ENCODE measurements around the gene ANTXRL. TPM values are rescaled to one million over a fixed set of nuclear protein-coding genes. Genes with fewer than 3 reads are reported as not detected.

The ANTXRL gene
- total and polyA plus RNA-seq, 2 of the 8 experiments (the other 6 are each of a cell fraction or from before 2014, with no cell fraction given) = not detected

- Histone ChIP-seq H3K4me1 (replicated peaks in 1 of 4; ENCODE audit: control insufficient read depth in 3 of 4, insufficient read depth in 4 of 4, low read length in 3 of 4) (no peaks in the 10 kb centered on the region; a peak in 1 of 7 replicates), H3K18ac (ENCODE audit: extremely low read depth, low read length) (no peak overlapping the region), H3K79me1 (ENCODE audit: low read depth, low read length) (no peaks in the 10 kb centered on the region), H3K27ac (ENCODE audit: low read depth, low read length) (no peak overlapping the region), H3K4me3 (ENCODE audit: extremely low read depth in 1 of 4, insufficient read depth in 2 of 4, low read depth in 3 of 4, low read length in 4 of 4) (no peak overlapping the region), H2BK20ac (ENCODE audit: low read length) (no peak overlapping the region), H3K9me3 (ENCODE audit: insufficient read depth in 2 of 2, low read depth in 1 of 2, low read length in 1 of 2) (no peaks in the 10 kb centered on the region), H3K23ac (ENCODE audit: insufficient read length) (no peak overlapping the region), H4K8ac (ENCODE audit: extremely low read depth, insufficient read depth, low read length) (no peak overlapping the region), H3K4ac (replicated peaks; ENCODE audit: insufficient read length, low read depth, low read length) (no peak overlapping the region), H4K91ac (replicated peaks; ENCODE audit: insufficient read length, low read length) (no peak overlapping the region), H3K14ac (ENCODE audit: insufficient read length) (no peak overlapping the region), H4K20me1 (replicated peaks in 1 of 2; ENCODE audit: control insufficient read depth in 1 of 2, insufficient read depth in 2 of 2, low read length in 2 of 2) (no peaks in the 10 kb centered on the region), H2BK120ac (replicated peaks; ENCODE audit: low read depth, low read length) (no peak overlapping the region), H4K5ac (ENCODE audit: insufficient read length, low read depth, low read length) (no peak overlapping the region), H3K56ac (replicated peaks; ENCODE audit: insufficient read length, low read depth, low read length) (no peak overlapping the region), H2BK15ac (ENCODE audit: low read length) (no peak overlapping the region), H2BK5ac (ENCODE audit: low read depth, low read length) (no peak overlapping the region), H3K79me2 (ENCODE audit: control insufficient read depth in 1 of 2, insufficient read depth in 2 of 2, low read length in 2 of 2) (no peaks in the 10 kb centered on the region), H3K36me3 (ENCODE audit: control insufficient read depth in 2 of 4, insufficient read depth in 4 of 4, low read length in 3 of 4) (no peaks in the 10 kb centered on the region), H3K27me3 (replicated peaks in 1 of 4; ENCODE audit: control insufficient read depth in 3 of 4, extremely low read depth in 1 of 4, insufficient read depth in 3 of 4, low read length in 3 of 4) (no peaks in the 10 kb centered on the region; a peak in 1 of 7 replicates), H2AK5ac (ENCODE audit: low read depth, low read length) (no peak overlapping the region), H3K4me2 (ENCODE audit: insufficient read depth in 1 of 2, low read depth in 2 of 2, low read length in 2 of 2) (no peak overlapping the region), H3K9ac (replicated peaks in 1 of 4; ENCODE audit: extremely low read depth in 1 of 4, low read depth in 3 of 4, low read length in 3 of 4) (no peak overlapping the region), H2BK12ac (ENCODE audit: low read depth, low read length) (no peak overlapping the region), H3K23me2 (ENCODE audit: low read depth, low read length) (no peaks in the 10 kb centered on the region), H2AFZ (ENCODE audit: low read length) (no peak overlapping the region)
- TF ChIP-seq EP300 (IDR thresholded peaks at IDR 0.05; ENCODE audit: borderline replicate concordance in 1 of 2, low read depth in 2 of 2, low read length in 2 of 2) = no peak
- no peak for TF ChIP-seq CREB1 (IDR thresholded peaks at IDR 0.05)
- TF ChIP-seq BRCA1 (IDR thresholded peaks at IDR 0.05; ENCODE audit: low read depth, low read length) = no peak
- TF ChIP-seq TAF7 (optimal IDR thresholded peaks at IDR 0.05; ENCODE audit: borderline replicate concordance, low read depth, low read length) = no peak
- FAIRE-seq (no peak), DNase-seq (ENCODE audit: low read depth in 1 of 2, low spot score in 2 of 2) (no peak)
- POLR2A ChIA-PET (ENCODE audit: partially characterized antibody) = no interaction called here
- 89% methylated on average over 5 of the region's 5 CpGs; no CpG with 5 or more reads in 1 of the 2 experiments for WGBS, 2 experiments (ENCODE audit: extremely low coverage in 1 of 2, insufficient coverage in 1 of 2, insufficient read length in 1 of 2, insufficient replicate concordance in 2 of 2, low coverage in 1 of 2, low lambda C conversion rate in 2 of 2, missing lambda C conversion rate in 1 of 2)
- CTCF ChIA-PET (ENCODE audit: partially characterized antibody) = no interaction called here
Observed at GRCh38 chr10:46306516-46307184, 19.9 kb downstream of the ANTXRL start.

Measured in H1 (cell line).